Transverse colon (tissue), 4 donors: ENCODE measurements around the gene KDM2B. TPM values are rescaled to one million over a fixed set of nuclear protein-coding genes. Genes with fewer than 3 reads are reported as not detected.

Experiments used
- DNase-seq: peaks from one replicate; pipeline ENCODE4 v3.0.0-alpha.2; 2019
- H3K27ac ChIP-seq, 4 donors: fragments of 200-600 bp; sonication (generic); 2 replicates each; pipeline ENCODE4 v1.5.1; 2016 to 2018; ENCODE audit warnings: inconsistent platforms in 4 of 4
- H3K27me3 ChIP-seq: fragments of 200-600 bp; sonication (generic); 2 replicates; pipeline ENCODE4 v1.5.1; 2017; ENCODE audit warnings: inconsistent platforms
- H3K36me3 ChIP-seq, 4 donors: fragments of 200-600 bp; sonication (generic); 2 replicates each; pipeline ENCODE4 v1.5.1; 2017 to 2019; ENCODE audit warnings: inconsistent platforms in 4 of 4
- H3K4me1 ChIP-seq, 4 donors: fragments of 200-600 bp; sonication (generic); 2 replicates each; pipeline ENCODE4 v1.5.1; 2017 to 2020; ENCODE audit warnings: inconsistent platforms in 4 of 4
- H3K4me3 ChIP-seq, 4 donors: fragments of 200-600 bp; sonication (generic); 1 replicate in 1 of 4; 2 replicates in 3 of 4; pipeline versions ENCODE4 v1.5.1 to v1.6.1; 2017 to 2019; ENCODE audit warnings: inconsistent platforms in 4 of 4
- H3K9me3 ChIP-seq, 2 donors: fragments of 200-600 bp; sonication (generic); 2 replicates each; pipeline ENCODE4 v1.5.1; 2017 to 2019; ENCODE audit warnings: inconsistent platforms in 2 of 2
- EP300 ChIP-seq: sonication (generic); formaldehyde crosslinking; IDR thresholded peaks from one replicate; pipeline ENCODE4 v1.6.1; 2017; ENCODE audit warnings: antibody characterized with exemption, low read depth
- POLR2A ChIP-seq: fragments of 450-650 bp; IDR thresholded peaks from one replicate; pipeline ENCODE4 v1.6.1; 2016; ENCODE audit warnings: antibody characterized with exemption, mild to moderate bottlenecking, moderate library complexity
- POLR2AphosphoS5 ChIP-seq, 3 donors: sonication (generic); formaldehyde crosslinking; IDR thresholded peaks; one replicate each; pipeline ENCODE4 v1.6.1; 2016; ENCODE audit warnings: antibody characterized with exemption in 3 of 3
- WGBS, 2 donors: methylation state at CpG; one replicate each; pipeline ENCODE4 v1.1.5; 2018; ENCODE audit warnings: low coverage in 1 of 2; 5-methylcytosine and 5-hydroxymethylcytosine counted together
- in situ Hi-C, 4 donors: fragments of 200-750 bp; cut with MboI; loops; one replicate each; pipeline versions ENCODE4 v1.15.0 to v1.15.1; 2017; ENCODE audit warnings: low sequenced_read_pairs in 3 of 4, low pct_ligation_motif_present in 1 of 4, low pct_unique_long_range_greater_than_20kb in 1 of 4
- intact Hi-C: fragments of 100-400 bp; cut with DNase I; formaldehyde crosslinking; loops from one replicate; pipeline ENCODE4 v1.15.1; 2023; ENCODE audit warnings: low total_unique reads
- total RNA-seq, 4 donors: library from RNA; depleted of rRNA; stranded (reverse); fragments of >200 nt; gene quantifications; one replicate each; pipeline ENCODE4 v1.1.0, GENCODE V29; 2016
- TF ChIP-seq, protein P1 (sequence below), 5 experiments: fragments of 200-600 bp in 3 of 5; fragments of 450-650 bp in 2 of 5; sonication (generic) in 3 of 5; IDR thresholded peaks; 1 replicate in 2 of 5; 2 replicates in 3 of 5; pipeline ENCODE4 v1.5.1; 2016 to 2017; ENCODE audit warnings: antibody characterized with exemption in 5 of 5, inconsistent platforms in 3 of 5, mild to moderate bottlenecking in 2 of 5, moderate library complexity in 1 of 5

Gene KDM2B
- 10 to 100 TPM in 3 of 4 donors, 1 to 10 TPM in 1; 7.2 to 39.3 (median 15.2) TPM for total RNA-seq

DNA sequence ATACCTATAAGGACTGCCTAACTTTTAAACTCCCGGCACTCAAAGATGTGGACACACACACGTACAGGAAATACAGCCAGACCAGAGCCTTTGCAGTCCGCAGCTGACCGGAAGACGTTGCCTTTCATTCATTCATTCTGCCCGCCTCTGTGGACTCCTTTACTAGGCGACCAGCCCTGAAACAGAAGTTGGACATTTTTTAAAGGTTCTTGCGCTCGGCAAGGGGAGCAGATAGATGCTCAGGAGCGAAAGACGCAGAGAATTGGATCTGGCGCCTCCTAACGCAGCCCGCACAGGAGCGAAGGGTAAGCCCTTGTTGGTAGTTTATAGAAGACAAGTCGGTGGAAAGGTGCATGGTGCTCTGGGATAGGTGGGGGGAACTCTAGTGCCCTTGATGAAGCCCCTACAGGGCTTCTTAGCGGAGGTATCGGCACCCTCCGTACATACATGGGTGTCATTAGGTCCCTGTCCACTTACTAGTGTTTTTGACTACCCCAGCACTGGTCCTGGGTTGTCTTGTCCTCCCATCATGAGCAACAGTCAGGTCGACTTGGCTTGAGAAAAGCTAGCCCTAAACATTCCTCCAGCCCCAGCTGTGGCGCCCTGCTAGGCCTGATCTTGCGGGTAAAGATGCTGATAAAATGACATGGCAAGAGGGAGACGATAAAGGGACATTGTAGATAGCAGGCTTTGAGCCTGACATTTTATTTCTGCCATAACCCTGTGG, at the start of gene KDM2B:
Gene KDM2B (minus strand): TSS at position 65 of the 727 bp plus-strand sequence. CDS start 112 bp downstream, outside the sequence.
- no peaks in the 10 kb centered on the region for H3K36me3 ChIP-seq
- H3K4me3 ChIP-seq: peak within 1 kb of the TSS; percentile 59 to 80 (median 64)
- in situ Hi-C loops: no loop called here
- peak; percentile 24 for DNase-seq
- TF ChIP-seq POLR2AphosphoS5 (IDR thresholded peaks at IDR 0.05): no peak
- TF ChIP-seq, protein P1, sequence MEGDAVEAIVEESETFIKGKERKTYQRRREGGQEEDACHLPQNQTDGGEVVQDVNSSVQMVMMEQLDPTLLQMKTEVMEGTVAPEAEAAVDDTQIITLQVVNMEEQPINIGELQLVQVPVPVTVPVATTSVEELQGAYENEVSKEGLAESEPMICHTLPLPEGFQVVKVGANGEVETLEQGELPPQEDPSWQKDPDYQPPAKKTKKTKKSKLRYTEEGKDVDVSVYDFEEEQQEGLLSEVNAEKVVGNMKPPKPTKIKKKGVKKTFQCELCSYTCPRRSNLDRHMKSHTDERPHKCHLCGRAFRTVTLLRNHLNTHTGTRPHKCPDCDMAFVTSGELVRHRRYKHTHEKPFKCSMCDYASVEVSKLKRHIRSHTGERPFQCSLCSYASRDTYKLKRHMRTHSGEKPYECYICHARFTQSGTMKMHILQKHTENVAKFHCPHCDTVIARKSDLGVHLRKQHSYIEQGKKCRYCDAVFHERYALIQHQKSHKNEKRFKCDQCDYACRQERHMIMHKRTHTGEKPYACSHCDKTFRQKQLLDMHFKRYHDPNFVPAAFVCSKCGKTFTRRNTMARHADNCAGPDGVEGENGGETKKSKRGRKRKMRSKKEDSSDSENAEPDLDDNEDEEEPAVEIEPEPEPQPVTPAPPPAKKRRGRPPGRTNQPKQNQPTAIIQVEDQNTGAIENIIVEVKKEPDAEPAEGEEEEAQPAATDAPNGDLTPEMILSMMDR (IDR thresholded peaks at IDR 0.05): no peak
- no peak for TF ChIP-seq POLR2A
- no peak for TF ChIP-seq EP300
- intact Hi-C loops: no loop called here
- WGBS, 2 donors: 42 to 47% methylated on average over 7 to 23 of the region's 23 CpGs
- peaks cover 18 to 58% (median 39%) of the 10 kb centered on the region in 4 donors for H3K4me1 ChIP-seq
- H3K27me3 ChIP-seq: no peaks in the 10 kb centered on the region
- peak within 1 kb of the TSS; percentile 88 to 90 (median 89) for H3K27ac ChIP-seq
- no peaks in the 10 kb centered on the region for H3K9me3 ChIP-seq

DNA sequence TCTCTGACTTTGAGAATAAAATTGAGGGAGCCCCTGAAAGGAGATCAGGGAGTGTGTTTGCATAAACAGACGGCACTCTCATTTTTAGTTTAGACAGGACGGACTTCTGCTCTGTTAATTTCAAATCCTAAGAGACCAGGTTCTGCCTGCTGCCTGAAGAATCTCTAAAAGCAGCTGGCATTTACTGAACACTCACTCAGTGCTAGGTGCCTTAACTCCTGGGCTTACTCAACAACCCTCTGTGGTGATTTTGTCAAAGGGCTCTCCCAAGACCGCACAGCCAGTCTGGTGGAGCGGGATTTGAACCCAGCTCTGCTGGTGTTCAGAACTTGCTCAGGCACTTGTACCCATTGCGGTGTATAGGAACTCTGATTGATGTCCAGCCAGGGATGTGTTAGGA, 47.7 kb upstream of the KDM2B start:
- in situ Hi-C loops (loop anchor here in 1 of 4 donors (10.0 kb wide), 1 partner anchor 54 kb away; no protein-coding TSS in a partner anchor), intact Hi-C loops (no loop called here)
- Histone ChIP-seq H3K4me1 (peaks cover 6 to 70% (median 52%) of the 10 kb centered on the region in 4 donors), H3K36me3 (no peaks in the 10 kb centered on the region), H3K27ac (peak overlapping the region; percentile 94 to 99 (median 96)), H3K9me3 (no peaks in the 10 kb centered on the region), H3K27me3 (no peaks in the 10 kb centered on the region), H3K4me3 (peak overlapping the region in 1 of 4 donors; percentile 80)
- 71% methylated on average over 3 to 5 of the region's 5 CpGs for WGBS, 2 donors
- no peak for TF ChIP-seq POLR2A
- no peak for TF ChIP-seq EP300
- TF ChIP-seq, protein P1 (IDR thresholded peaks at IDR 0.05): no peak
- no peak for TF ChIP-seq POLR2AphosphoS5 (IDR thresholded peaks at IDR 0.05)
- no peak for DNase-seq

DNA sequence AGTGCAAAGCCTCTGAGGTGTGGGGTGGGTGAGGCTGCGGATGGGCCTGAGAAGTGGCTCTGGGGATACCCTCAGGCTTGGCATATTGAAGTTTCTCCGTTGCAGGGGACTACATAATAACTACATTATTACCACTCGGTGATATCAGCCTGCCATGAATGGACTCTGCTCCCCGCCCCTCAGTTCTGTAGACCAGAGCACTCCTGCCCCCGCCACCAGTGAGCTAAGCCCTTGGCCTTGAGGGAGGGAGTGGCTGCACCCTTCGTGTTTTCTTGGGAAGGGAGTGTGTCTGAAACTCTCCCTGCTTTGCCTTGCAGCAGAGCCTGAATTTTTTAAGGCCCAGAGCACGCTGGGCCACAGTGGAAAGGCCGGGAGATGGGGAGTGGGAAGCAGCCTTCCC, 47.2 kb upstream of the KDM2B start:
- peaks cover 6 to 65% (median 49%) of the 10 kb centered on the region in 4 donors for H3K4me1 ChIP-seq
- H3K27me3 ChIP-seq: no peaks in the 10 kb centered on the region
- no peaks in the 10 kb centered on the region for H3K36me3 ChIP-seq
- H3K27ac ChIP-seq: peak overlapping the region; percentile 94 to 99 (median 96)
- DNase-seq: peak; percentile 55
- peak overlapping the region in 3 of 4 donors; percentile 58 to 80 (median 67) for H3K4me3 ChIP-seq
- WGBS, 2 donors: 27% methylated on average over 7 of the region's 8 CpGs; no CpG with 5 or more reads in 1 of the 2 donors
- in situ Hi-C loops: loop anchor here in 1 of 4 donors (10.0 kb wide), 1 partner anchor 53 kb away; no protein-coding TSS in a partner anchor
- no peaks in the 10 kb centered on the region for H3K9me3 ChIP-seq
- intact Hi-C loops: no loop called here
- no peak for TF ChIP-seq POLR2A
- no peak for TF ChIP-seq POLR2AphosphoS5 (IDR thresholded peaks at IDR 0.05)
- TF ChIP-seq, protein P1 (IDR thresholded peaks at IDR 0.05): no peak
- TF ChIP-seq EP300: no peak

DNA sequence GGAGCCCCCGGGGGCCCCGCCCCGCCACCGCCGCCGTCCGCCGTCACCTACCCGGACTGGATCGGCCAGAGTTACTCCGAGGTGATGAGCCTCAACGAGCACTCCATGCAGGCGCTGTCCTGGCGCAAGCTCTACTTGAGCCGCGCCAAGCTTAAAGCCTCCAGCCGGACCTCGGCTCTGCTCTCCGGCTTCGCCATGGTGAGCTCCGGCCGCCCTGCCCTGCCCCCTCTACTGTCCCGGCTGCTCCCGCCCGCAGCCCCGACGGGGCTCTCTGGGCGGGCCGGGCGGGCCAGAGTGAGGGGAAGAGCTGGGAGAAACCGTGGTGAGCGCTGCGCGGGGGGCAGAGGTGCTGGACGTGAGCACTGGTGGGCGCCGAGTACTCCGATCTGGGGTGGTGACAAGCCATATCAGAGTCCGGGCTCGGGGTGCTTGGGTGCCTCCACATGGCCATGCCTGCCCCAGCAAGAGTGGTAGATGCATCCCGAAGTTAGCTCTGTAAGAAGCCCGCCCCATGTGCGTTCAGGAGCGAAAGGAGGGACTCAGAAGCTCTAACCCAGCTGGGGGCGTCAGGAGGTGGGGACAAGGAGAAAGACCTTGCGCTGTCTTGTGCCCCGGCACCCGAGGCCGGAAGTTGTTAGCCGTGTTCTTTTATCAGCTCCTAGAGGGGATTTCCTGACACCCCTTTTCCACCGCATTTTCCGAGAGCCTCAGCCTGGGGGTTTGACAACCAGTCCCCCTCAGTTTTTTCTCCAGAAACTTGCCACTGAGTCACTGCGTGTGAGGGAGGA, 46.2 kb upstream of the KDM2B start:
- peak; percentile 63 for DNase-seq
- no peaks in the 10 kb centered on the region for H3K9me3 ChIP-seq
- peak overlapping the region; percentile 94 to 99 (median 96) for H3K27ac ChIP-seq
- H3K36me3 ChIP-seq: no peaks in the 10 kb centered on the region
- H3K4me3 ChIP-seq: peak overlapping the region; percentile 58 to 80 (median 71)
- intact Hi-C loops (no loop called here), in situ Hi-C loops (loop anchor here in 1 of 4 donors (10.0 kb wide), 1 partner anchor 52 kb away; no protein-coding TSS in a partner anchor)
- WGBS, 2 donors: 4% methylated on average over 34 of the region's 53 CpGs; no CpG with 5 or more reads in 1 of the 2 donors
- H3K4me1 ChIP-seq: peaks cover 6 to 55% (median 40%) of the 10 kb centered on the region in 4 donors
- TF ChIP-seq EP300: no peak
- TF ChIP-seq POLR2A: no peak
- TF ChIP-seq POLR2AphosphoS5 (IDR thresholded peaks at IDR 0.05): no peak
- TF ChIP-seq, protein P1 (IDR thresholded peaks at IDR 0.05): peak in 2 of 5 experiments; percentile 7 to 24
- H3K27me3 ChIP-seq: no peaks in the 10 kb centered on the region
